ENCODE measurements around the gene KIFAP3. TPM values are rescaled to one million over a fixed set of nuclear protein-coding genes. Genes with fewer than 3 reads are reported as not detected.

Gene KIFAP3
- total and polyA plus RNA-seq, 9 donors, result 16.1 to 35.5 (median 31.4) TPM

GRCh38 chr1:170049176-170049800 lies 25.2 kb downstream of the KIFAP3 start:
- WGBS, 3 donors, result 87 to 92% (median 92%) methylated on average over 3 of the region's 3 CpGs
- no peaks in the 10 kb centered on the region for H3K27me3 ChIP-seq
- no peak for DNase-seq
- no peak overlapping the region for H3K27ac ChIP-seq
- intact Hi-C loops (cut with DNase I), result no loop called here
- no peak overlapping the region for H3K4me3 ChIP-seq
- H3K9me3 ChIP-seq, result no peaks in the 10 kb centered on the region
- no peak for TF ChIP-seq CTCF (IDR thresholded peaks at IDR 0.05)
- no peak for TF ChIP-seq POLR2A (IDR thresholded peaks at IDR 0.05)
- no peak for TF ChIP-seq EP300 (IDR thresholded peaks at IDR 0.05)
- no peaks in the 10 kb centered on the region for H3K36me3 ChIP-seq
- H3K4me1 ChIP-seq (ENCODE audit: insufficient read depth), result no peaks in the 10 kb centered on the region

- no peak for TF ChIP-seq POLR2A (IDR thresholded peaks at IDR 0.05)
- no peak for TF ChIP-seq EP300 (IDR thresholded peaks at IDR 0.05)
- TF ChIP-seq CTCF (IDR thresholded peaks at IDR 0.05), result no peak
- Histone ChIP-seq H3K36me3 (no peaks in the 10 kb centered on the region), H3K27me3 (no peaks in the 10 kb centered on the region), H3K4me1 (ENCODE audit: insufficient read depth) (no peaks in the 10 kb centered on the region), H3K4me3 (no peak overlapping the region), H3K27ac (no peak overlapping the region), H3K9me3 (no peaks in the 10 kb centered on the region)
- WGBS, 3 donors, result 96 to 98% (median 98%) methylated on average over 7 of the region's 7 CpGs
- DNase-seq, result no peak
- intact Hi-C loops (cut with DNase I), result no loop called here
Measured at GRCh38 chr1:170048515-170048914, 26.0 kb downstream of the KIFAP3 start.

- no peak overlapping the region for H3K4me3 ChIP-seq
- no peak for DNase-seq
- H3K36me3 ChIP-seq, result no peaks in the 10 kb centered on the region
- no peak for TF ChIP-seq POLR2A (IDR thresholded peaks at IDR 0.05)
- no peak for TF ChIP-seq EP300 (IDR thresholded peaks at IDR 0.05)
- no peak for TF ChIP-seq CTCF (IDR thresholded peaks at IDR 0.05)
- no peaks in the 10 kb centered on the region for H3K9me3 ChIP-seq
- H3K27me3 ChIP-seq, result no peaks in the 10 kb centered on the region
- H3K4me1 ChIP-seq (ENCODE audit: insufficient read depth), result no peaks in the 10 kb centered on the region
- intact Hi-C loops (cut with DNase I), result no loop called here
- no peak overlapping the region for H3K27ac ChIP-seq
Measured at GRCh38 chr1:170044187-170044586, 30.3 kb downstream of the KIFAP3 start.

GRCh38 chr1:170041423-170042192 lies 32.9 kb downstream of the KIFAP3 start:
- 93 to 97% (median 95%) methylated on average over 14 of the region's 14 CpGs for WGBS, 3 donors

More at GRCh38 chr1:170041423-170042192, 32.9 kb downstream of the KIFAP3 start:
- H3K4me1 ChIP-seq (ENCODE audit: insufficient read depth), result no peaks in the 10 kb centered on the region
- intact Hi-C loops (cut with DNase I), result no loop called here
- H3K27me3 ChIP-seq, result no peaks in the 10 kb centered on the region
- no peak overlapping the region for H3K4me3 ChIP-seq
- no peak overlapping the region for H3K27ac ChIP-seq
- no peaks in the 10 kb centered on the region for H3K9me3 ChIP-seq
- no peak for DNase-seq
- TF ChIP-seq CTCF (IDR thresholded peaks at IDR 0.05) (no peak), EP300 (IDR thresholded peaks at IDR 0.05) (no peak), POLR2A (IDR thresholded peaks at IDR 0.05) (no peak)
- H3K36me3 ChIP-seq, result no peaks in the 10 kb centered on the region
